ENCODE measurements around the gene CPT1C.

DNA sequence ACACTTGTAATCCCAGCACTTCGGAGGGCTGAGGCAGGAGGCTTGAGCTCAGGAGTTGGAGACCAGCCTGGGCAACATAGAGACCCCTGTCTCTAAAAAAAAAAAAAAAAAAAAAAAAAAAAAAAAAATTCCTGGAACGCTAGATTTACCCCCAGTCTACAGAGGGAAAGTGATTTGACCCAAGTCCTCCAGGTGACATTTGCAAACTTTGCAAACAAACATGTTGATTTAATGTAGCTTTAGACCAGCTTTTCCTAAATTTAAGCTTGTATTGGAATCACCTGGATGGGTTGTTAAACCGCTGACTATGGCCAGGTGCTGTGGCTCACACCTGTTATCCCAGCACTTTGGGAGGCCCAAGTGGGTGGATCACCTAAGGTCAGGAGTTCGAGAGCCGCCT lies 8.4 kb downstream of the CPT1C start:
- TF ChIP-seq, protein P1, sequence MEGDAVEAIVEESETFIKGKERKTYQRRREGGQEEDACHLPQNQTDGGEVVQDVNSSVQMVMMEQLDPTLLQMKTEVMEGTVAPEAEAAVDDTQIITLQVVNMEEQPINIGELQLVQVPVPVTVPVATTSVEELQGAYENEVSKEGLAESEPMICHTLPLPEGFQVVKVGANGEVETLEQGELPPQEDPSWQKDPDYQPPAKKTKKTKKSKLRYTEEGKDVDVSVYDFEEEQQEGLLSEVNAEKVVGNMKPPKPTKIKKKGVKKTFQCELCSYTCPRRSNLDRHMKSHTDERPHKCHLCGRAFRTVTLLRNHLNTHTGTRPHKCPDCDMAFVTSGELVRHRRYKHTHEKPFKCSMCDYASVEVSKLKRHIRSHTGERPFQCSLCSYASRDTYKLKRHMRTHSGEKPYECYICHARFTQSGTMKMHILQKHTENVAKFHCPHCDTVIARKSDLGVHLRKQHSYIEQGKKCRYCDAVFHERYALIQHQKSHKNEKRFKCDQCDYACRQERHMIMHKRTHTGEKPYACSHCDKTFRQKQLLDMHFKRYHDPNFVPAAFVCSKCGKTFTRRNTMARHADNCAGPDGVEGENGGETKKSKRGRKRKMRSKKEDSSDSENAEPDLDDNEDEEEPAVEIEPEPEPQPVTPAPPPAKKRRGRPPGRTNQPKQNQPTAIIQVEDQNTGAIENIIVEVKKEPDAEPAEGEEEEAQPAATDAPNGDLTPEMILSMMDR (IDR thresholded peaks at IDR 0.05; ENCODE audit: insufficient read depth, low read depth, low read length): no peak
- no peak for TF ChIP-seq EZH2 (IDR thresholded peaks at IDR 0.05; ENCODE audit: insufficient read depth, low read length)

Measured in astrocyte (in vitro differentiated cells and primary cell).